ENCODE data around the gene AACS.
"Not testable (repeated sequence)": the region's sequence is repeated elsewhere in the genome, so short reads cannot be mapped to it uniquely, and the experiment has no call there.

Gene AACS

DNA sequence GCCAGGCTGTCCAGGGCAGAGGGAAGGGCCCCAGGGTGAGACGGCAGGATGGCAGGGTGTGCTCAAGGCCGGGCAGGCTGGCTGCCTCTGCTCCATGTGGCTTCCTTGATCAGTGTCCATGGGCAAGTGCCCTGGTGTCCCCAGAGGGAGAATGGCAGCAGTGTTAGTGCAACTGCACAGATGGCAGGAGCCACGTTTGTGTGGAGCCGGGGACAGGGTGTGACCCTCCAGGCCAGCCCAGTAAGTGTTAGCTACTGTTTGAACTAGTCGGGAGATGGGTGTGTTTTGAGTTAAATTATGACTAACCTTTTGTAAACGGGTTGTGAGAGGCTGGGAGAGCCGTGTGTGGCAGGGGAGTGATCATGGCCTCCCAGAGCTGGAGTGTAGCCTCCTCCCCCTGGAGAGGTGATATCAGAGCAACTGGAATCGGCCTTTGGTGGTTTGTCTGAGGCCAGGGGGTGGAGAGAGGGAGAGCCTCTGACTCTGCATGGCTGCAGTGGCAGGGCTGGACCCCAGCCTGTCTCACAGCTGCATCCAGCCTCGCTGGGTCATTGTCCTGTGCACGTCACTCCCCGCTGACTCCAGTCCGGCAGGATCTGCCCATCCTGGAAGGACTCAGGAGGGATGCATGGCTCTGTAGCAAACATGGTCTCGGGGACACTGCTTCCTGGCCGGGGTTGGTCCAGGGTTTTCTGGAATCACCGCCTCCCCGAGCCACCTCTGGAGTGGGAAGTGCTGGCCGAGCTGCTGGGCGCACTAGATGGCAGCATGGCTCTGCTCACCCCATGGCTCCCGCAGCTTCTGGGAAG lies 27.8 kb downstream of the AACS start:
- DNase-seq = no peak

DNA sequence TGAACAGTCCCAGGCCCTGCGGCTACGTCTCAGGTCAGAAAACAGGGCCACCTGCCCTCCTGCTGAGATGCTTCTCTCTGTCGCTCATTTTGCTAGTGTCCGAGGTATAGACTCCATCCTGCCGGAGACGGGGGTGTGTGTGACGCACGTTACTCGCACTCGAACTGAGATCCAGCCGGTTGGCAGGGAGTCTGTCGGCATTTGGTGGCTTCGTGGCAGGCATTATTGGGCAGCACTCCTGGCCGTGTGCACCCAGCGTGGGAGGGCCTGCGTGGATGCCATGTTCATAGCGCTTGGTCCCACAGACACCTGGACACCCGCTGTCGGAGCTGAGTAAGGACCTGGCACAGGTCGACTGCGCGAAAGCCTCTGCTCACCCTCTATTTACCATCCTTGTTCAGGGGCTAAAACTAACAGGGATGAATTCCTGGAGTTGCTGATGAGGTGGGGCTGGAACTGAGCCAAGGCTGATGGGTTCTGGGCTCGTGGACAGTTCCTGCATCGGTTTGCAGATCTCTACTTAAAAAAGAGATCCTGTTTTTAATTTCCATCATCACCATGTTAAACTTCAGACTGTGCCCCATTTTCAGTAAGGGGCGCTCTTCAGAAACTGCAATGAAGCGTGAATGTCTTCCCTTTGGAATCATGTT lies 28.6 kb downstream of the AACS start:
- no peak for DNase-seq

DNA sequence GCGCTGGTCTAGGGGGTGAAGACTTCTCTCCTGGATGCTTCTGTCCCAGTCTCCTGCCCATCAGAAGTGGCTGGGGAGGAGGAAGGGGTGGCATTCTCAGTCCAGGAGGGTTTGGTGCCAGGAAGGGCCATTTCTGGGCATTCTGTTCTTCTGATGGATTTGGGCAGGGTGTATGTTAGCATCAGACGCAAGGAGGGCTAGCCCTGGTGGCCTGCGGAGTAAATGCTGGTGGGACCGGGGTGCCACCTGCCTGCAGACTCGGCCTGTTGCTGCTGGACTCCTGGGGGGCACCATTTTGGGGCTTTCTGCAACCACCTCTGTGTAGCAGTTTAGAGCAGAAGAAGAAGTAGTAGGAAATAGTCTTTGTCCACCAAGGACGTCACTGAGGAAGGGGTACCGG lies 31.7 kb downstream of the AACS start:
- no peak for DNase-seq

DNA sequence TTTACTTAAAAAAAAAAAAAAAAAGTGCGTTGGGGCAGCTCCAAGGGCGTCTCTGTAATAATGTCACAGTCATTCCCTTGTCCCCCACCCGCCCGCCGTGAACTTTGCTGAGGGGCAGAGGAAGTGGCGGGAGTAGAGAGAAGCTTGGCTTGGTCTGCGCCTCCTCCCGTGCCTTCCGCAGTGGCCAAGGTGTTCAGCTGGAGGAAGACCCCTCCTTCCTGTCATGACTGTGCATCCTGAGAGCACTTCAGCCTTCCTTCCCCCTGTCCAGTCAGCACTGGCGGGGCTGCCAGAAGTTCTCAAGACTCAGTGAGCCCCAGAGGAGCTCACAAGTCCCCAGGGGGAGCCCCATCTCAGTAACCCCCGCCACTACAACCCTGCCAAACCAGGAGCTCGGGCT lies 32.2 kb downstream of the AACS start:
- no peak for DNase-seq

DNA sequence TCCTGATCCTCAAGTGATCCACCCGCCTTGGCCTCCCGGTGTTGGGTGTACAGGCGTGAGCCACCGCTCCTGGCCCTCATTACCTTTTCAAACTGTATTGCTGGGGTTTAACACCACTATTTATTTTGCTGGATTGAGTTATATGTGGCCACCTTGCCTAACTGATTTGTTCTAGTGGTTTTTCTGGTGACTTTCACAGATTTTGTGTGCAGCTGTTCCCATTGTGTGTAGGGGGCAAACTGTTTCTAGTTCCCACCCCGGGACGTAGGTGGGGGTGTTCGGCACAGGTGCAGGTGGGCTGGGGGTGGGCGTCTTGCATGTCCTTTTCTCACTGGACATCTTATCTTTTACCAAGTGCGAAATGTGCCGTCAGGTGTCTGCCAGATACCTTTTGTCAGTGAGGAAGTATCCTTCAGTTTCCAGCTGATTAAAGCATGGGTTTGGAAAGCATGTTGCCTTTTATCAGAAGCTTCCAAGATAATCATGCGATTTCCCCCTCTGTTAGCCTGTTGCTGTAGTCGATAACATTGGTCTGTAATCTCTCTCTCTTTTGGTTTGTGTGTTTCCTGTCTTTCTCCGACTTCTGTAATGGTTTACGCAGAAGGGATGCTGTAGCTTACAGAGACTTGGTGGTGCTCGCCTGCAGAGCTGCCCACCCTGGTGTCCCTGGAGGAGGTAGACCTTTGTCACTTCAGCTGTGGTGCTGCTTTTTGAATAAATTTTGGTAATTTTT lies 33.6 kb downstream of the AACS start:
- DNase-seq = no peak

DNA sequence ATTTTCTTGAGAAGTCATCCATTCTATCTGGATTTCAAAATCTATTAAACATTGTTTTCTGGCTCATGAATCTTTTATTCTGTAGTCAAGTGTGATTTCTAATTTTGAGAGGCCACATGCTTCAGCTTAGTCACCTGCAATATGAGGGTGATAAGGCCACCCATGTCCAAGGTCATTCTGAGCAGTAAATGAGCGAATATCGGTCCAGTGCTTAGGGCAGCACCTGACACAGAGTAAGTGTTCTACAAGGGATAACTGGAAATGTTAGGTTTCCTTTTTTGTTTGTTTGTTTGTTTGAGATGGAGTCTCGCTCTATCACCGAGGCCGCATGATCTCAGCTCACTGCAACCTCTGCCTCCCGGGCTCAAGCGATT lies 34.2 kb downstream of the AACS start:
- no peak for DNase-seq

DNA sequence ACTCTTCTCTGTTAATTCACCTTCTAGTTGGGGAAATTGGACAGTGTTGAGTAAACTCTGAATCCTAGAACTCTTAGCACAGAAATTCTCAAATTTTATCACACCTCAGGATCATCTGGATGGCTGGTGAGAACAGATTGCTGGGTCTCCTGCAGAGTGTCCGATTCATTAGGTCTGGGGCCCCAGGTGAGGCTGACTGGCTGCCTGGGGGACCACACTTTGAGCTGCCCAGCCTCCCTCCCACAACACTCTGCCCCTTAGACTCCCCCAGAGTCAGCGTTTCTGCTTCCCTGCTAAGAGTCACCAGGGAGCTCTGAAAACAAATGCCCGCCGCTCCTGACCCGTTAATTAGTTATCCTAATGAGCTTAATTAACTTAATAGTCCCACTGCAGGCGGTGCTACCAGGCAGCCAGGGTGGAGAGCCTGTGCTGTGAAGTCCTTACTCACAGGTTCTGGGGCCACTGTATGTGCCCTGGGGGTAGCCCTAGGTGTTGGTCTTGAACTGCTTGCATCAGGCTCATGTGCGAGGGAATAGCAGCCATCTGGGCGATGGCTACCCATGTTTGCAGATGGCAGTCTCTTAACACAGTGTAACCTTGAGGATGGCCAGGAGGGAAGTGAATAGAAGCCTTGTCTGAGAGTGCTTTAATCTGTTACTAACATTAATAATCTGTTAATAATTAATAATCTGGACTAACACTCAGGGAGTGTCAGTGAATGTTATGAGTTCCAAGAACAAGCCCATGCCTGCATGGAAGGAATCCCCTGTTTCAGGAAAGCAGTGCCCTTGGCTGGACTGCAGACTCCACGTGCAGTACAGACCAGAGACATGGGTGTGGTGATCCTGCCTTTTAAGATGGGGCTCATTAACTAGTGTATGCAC lies 35.6 kb downstream of the AACS start:
- no peak for DNase-seq

DNA sequence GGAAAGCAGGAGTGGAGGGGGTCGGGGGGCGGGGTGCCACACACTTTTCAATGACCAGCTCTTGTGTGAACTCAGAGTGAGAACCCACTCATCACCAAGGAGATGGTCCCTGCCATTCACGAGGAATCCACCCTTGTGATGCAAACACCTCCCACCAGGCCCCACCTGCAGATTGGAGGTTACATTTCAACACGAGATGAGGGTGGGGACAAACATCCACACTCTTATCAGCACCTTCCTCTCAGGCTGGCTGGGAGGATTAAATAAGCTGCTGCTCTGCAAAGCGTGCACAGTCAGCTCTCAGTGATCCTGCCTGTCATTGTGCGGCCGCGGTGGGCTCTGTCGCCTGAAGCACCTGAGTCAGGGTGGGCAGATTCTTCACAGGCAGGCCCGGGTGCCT lies 39.7 kb downstream of the AACS start:
- no peak for DNase-seq

DNA sequence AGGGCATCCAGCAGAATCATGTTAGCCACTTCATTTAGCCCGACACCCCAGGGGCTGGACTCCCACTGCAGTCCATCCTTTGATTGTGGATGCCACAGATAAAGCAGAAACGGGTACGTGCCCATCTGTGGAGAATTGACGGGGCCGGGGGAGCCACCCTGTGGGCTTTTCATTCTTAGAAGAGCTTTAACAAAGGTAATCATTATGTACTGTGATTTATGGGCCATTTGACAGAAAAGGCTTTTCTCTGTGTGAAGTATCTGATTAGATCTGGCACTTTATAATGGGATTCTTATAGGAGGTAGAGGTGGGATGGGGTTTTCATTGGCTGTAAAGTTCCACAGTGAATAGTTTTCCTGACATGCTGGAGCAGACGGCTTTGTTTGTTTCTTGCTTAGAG lies 40.4 kb downstream of the AACS start:
- DNase-seq = no peak

DNA sequence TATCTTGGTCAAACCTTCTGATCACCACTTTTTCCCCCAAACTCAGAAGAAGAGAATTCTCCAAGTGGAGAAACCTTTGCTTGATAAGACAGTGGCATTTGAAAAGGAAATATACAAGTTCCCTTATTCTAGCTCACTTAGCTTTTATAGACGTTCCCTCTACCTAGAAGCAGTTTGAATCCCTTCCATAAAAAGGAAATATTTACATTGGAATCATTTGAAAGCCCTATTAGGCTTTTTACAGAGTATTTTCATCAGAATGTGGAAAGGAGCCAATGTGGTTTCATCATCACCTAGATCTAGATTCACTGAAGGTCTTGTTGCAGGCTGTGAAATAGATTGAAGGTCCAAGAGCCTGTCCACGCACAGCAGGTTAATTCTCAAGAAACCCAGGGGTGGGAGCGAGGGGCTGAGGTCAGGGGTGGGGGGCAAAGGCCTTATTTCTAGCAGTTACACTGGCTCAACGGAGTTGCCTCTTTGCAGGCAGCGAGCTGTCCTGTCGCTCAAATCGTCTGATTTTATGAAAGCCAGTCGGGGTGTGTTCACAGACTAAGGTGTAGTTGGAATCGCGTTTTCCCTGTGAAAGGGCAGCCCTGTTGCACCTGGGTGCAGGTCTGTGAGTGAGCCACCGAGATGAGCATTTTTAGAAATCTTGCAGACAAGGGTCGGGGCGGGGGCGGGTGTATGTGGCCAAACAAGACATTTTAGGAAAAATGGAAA lies 45.6 kb downstream of the AACS start:
- DNase-seq = no peak

DNA sequence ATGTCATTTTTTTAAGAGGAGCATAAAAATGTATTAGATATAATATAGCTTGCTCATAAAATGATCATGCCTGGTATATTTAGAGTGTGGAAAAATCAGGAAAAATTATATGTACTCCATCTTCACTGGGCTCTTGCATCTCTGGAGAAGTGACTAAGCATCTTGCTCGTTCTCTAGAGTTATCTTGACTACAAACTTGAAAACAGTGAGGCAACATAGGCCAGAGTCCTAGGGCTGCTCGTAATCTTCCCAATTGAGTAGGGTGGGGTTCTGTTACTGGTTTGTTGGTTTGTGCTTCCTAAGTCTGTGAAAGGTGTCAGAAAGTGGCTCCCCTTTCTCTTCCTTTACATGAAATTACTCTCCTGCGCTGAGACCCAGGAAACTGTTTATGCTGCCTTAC lies 46.2 kb downstream of the AACS start:
- DNase-seq = no peak

DNA sequence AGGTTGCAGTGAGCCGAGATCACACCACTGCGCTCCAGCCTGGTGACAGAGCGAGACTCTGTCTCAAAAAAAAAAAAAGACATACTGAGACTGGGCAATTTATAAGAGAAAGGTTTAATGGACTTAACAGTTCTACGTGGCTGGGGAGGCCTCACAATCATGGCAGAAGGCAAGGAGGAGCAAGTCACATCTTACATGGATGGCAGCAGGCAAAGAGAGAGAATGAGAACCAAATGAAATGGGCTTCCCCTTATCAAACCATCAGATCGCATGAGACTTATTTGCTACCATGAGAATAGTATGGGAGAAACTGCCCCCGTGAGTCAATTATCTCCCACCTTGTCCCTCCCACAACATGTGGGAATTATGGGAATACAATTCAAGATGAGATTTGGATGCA lies 47.4 kb downstream of the AACS start:
- not testable (repeated sequence) for DNase-seq

DNA sequence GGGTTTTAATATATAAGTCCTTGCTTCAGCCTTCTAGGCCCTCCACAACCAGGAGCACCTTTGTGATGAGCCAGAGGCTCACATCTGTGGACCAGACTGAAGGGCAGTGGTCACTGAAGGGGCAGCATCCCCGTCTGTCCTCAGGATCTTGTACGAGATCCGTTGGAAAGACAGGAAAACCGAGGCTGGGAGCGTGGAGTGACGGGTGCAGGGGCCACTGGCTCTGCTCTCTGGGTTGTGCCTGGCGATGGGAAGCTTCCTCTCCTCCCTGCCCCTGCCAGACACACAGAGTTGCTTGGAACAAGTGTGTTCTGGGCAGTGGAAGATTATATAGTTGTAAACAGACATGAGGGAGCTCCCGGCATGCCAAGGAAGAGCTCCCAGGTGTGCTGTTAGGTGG lies 48.0 kb downstream of the AACS start:
- DNase-seq = no peak

DNA sequence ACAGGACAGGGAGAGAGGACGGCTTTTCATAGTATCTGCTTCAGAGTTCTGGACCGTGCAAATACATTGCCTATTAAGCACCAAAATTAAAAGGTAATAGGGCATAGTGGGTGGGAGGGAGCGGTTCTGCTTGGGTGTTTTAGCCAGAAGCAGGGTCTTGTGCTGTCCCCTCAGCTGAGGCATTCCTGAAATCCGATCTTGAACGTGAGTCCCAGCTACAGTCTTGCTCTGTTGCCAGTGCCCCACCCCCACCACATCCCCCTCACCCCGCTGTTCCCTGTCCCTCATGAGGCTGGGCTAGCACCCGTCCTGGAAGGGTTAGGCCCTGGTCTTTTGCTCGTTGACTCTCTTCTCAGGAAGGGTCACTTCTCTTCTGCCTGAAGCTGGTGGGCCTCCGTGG lies 48.6 kb downstream of the AACS start:
- DNase-seq = no peak

DNA sequence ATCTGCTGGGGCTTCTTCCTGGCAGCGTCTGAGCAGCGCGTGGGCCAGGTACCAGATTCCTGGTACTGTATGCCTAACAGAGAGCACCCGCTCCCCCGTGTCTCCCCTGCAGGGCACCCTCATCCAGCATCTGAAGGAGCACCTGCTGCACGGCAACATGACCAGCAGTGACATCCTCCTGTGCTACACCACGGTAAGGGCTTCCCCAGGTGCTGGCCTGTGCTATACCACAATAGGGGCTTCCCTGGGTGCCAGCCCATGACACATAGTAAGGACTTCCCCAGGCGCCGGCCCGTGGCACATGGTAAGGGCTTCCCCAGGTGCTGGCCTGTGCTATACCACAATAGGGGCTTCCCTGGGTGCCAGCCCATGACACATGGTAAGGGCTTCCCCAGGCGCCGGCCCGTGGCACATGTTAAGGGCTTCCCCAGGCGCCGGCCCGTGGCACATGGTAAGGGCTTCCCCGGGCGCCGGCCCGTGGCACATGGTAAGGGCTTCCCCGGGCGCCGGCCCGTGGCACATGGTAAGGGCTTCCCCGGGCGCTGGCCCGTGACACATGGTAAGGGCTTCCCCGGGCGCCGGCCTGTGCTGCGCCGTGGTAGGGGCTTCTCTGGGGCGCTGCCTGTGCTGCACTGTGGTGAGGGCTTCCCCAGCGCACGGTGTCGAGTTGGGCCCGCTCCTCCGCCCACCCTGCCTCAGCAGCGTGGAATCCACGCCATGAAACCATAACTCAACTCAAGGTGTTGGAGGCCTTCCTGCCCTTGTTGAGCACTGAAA lies 49.3 kb downstream of the AACS start:
- DNase-seq = no peak

DNA sequence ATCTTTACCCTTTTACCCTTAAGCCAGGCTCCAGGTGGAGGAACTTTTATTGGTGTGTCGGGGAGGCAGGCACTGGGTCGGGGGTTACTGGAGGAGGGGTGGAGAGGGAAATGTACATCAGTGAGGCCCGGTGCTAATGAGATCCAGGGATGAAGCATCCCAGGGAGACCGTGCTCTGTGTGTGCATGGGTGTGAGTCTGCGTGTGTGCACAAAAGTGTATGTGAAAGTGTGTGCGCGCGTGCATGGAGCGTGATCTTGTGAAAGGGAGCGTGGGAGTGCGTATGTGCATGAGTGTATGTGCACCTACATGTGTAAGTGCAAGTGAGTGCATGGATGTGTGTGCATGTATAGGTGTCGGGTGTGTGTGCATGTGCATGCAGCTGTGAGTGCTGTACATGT lies 55.3 kb downstream of the AACS start:
- DNase-seq = no peak

DNA sequence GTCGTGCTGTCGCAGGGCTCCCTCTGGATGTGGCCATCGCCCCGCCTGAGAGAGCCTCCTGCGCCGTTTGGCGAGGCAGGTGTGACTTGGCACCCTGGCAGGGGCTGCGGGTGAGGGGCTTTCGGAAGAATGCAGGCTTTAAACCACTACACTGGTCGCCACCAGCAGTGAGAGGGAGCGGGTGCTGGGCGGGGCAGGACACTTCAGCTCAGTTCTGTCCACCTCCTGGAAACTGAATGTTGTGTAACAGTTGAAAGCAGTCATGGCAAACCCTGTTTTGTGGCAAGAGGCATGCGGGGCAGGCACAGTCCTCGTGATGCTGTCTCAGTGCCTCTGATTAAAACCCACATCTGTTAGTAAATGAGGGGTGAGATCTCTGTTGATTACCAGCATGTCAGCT lies 55.9 kb downstream of the AACS start:
- DNase-seq = no peak

DNA sequence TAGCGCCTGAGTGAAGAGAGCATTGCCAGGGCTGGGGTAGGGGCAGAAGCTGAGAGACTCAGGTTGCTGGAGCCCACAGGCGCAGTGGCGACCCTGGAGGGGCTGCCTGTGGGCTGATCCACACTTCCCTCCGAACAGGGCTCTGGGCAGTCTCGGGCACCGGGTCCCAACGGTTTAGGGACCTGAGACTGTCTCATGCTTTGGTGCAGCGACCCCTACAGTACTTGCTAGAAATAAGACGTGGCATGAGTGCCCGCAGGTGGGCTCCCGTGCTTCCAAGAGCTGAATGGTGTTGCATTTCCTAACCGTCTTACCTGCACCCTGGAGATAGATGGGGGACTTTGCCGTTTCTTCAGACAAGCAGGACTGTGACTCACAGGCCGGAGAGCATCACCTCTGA lies 57.4 kb downstream of the AACS start:
- no peak for DNase-seq

DNA sequence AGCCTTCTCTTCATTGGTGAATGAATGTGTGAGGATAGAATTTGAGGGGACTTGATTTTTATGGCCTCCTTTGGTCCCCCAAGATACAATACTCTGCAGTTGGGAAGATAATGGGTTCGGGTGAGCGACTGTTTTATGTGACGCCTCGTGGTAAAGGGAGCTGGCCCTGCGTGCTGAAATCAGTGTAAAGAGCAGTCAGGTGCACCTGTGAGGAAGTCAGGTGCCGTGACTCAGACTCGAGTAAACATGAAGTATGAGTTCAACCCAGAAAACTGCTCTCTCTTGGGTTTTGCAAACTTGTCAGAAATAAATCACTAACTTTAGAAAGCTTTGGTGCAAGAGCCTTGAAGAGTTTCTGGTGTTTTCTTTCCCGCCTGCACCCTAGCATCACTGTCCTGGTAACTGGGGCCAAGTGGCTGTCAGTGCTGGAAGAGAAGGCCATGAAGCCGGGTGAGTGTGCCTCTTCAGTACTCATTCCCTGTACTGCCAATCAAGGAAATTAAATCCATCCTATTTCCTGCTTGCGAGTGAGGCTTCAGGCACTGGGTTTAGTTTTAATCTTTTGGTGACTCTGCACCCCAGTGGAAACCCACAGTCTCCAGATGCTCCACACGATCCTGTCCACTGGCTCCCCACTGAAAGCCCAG lies 59.2 kb downstream of the AACS start:
- DNase-seq = no peak

DNA sequence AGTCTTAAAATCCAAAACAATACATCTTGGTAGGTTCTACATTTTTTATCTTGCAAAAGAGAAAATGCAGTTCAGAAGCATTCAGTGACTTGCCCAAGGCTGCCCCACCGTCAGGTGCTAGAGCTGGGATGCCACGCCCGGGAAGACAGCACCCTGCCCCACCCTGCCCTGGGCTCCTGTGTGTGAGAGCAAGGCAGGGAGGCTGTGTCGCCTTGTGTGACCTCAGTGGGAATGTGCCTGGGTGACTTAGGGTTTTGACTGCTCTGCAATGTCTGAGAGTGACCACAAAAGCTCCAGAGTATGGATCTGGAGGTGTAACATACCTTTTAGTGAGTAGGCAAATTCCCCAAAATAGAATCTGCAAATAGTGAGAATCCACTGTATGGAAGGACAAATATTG lies 60.0 kb downstream of the AACS start:
- DNase-seq = no peak

All from activated naive CD4-positive, alpha-beta T cell treated with Interleukin-2 at 50 U/mL for 16 hours (primary cell).